ENCODE data around the gene FOXA2. TPM values are rescaled to one million over a fixed set of nuclear protein-coding genes. Genes with fewer than 3 reads are reported as not detected.

The FOXA2 gene
- total RNA-seq (not detected in 2 replicates), polyA plus RNA-seq (not detected in 2 replicates), polyA minus RNA-seq (not detected in 2 replicates), Bru-seq, nascent RNA (not detected), BruChase-seq, experiment 1, labeled RNA remaining after a 6-hour chase (not detected), BruChase-seq, experiment 2, labeled RNA remaining after a 2-hour chase (not detected)
- polyA plus RNA-seq (2011; cell fraction: cytosol; rRNA removed): not detected in 2 replicates
- not detected in 2 replicates for polyA plus RNA-seq (2011; cell fraction: nucleus; rRNA removed)
- polyA plus RNA-seq (2012): not detected in 2 replicates
- not detected for polyA minus RNA-seq (2011; cell fraction: cytosol; rRNA and poly(A)+ RNA removed)
- polyA minus RNA-seq (2011; cell fraction: nucleus; rRNA and poly(A)+ RNA removed): not detected in 2 replicates
- long read RNA-seq: 0 reads

DNA sequence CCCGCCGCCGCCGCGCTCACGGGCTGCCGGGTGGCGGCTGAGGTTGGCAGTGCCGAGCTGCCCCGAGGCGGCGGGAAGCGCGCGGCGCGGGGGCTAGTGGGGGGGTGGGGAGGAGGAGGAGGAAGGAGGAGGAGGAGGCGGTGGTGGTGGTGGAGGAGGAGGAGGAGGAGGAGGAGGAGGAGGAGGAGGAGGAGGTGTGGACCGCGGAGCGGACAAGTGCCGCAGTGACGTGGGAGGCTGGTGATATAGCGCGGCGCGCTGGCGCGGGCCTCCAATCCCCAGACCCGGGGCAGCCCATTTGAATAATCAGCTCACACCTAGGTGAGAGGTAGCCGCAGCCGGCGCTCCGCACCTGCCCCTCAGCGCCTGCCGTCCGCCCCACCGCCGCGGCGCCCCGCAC is at the start of gene FOXA2:
Gene FOXA2, minus strand, starts transcription at position 51 of the 400 bp plus-strand sequence. CDS start 294 bp downstream, outside the sequence.
- no peak for DNase-seq (ENCODE audit: low read depth, low spot score)
- Histone ChIP-seq H3K4me2 (ENCODE audit: insufficient read depth, low read length) (no peak within 1 kb of the TSS), H3K4me3 (replicated peaks in 1 of 3; ENCODE audit: insufficient read depth in 1 of 3, low read depth in 1 of 3, low read length in 3 of 3) (no peak within 1 kb of the TSS), H3K27me3 (ENCODE audit: control insufficient read depth in 2 of 2, insufficient read depth in 2 of 2, low read length in 2 of 2) (peaks cover 72 to 91% of the 10 kb centered on the region in 2 experiments), H3K9ac (replicated peaks; ENCODE audit: extremely low read depth, insufficient read depth, low read length) (no peak within 1 kb of the TSS), H3K4me1 (ENCODE audit: control insufficient read depth, extremely low read depth, insufficient read depth, low read length) (no peaks in the 10 kb centered on the region), H3K27ac (ENCODE audit: insufficient read depth, low read depth, low read length) (no peak within 1 kb of the TSS), H3K9me1 (replicated peaks; ENCODE audit: control insufficient read depth, extremely low read depth, insufficient read depth, low read length) (no peaks in the 10 kb centered on the region), H3K9me3 (replicated peaks; ENCODE audit: control insufficient read depth, insufficient read depth, low read length) (no peaks in the 10 kb centered on the region), H2AFZ (ENCODE audit: low read depth, low read length) (no peak within 1 kb of the TSS), H4K20me1 (replicated peaks; ENCODE audit: control insufficient read depth, extremely low read depth, insufficient read depth, low read length) (no peaks in the 10 kb centered on the region), H3K36me3 (ENCODE audit: control insufficient read depth in 2 of 2, extremely low read depth in 1 of 2, insufficient read depth in 2 of 2, low read length in 2 of 2) (no peaks in the 10 kb centered on the region), H3K79me2 (ENCODE audit: control insufficient read depth, insufficient read depth, low read length) (no peaks in the 10 kb centered on the region)
- intact Hi-C loops (cut with micrococcal nuclease) (no loop called here), dilution Hi-C loops (cut with MboI; ENCODE audit: extremely low pct_ligation_motif_present, low sequenced_read_pairs) (no loop called here)
- POLR2A ChIA-PET: no interaction called here
- TF ChIP-seq JUN (IDR thresholded peaks at IDR 0.05; ENCODE audit: borderline replicate concordance, insufficient read depth, insufficient read length, low read depth) (no peak), GATA2 (IDR thresholded peaks at IDR 0.05; ENCODE audit: insufficient read depth, insufficient read length, low read depth, low read length) (no peak)
- TF ChIP-seq, protein P1, sequence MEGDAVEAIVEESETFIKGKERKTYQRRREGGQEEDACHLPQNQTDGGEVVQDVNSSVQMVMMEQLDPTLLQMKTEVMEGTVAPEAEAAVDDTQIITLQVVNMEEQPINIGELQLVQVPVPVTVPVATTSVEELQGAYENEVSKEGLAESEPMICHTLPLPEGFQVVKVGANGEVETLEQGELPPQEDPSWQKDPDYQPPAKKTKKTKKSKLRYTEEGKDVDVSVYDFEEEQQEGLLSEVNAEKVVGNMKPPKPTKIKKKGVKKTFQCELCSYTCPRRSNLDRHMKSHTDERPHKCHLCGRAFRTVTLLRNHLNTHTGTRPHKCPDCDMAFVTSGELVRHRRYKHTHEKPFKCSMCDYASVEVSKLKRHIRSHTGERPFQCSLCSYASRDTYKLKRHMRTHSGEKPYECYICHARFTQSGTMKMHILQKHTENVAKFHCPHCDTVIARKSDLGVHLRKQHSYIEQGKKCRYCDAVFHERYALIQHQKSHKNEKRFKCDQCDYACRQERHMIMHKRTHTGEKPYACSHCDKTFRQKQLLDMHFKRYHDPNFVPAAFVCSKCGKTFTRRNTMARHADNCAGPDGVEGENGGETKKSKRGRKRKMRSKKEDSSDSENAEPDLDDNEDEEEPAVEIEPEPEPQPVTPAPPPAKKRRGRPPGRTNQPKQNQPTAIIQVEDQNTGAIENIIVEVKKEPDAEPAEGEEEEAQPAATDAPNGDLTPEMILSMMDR (IDR thresholded peaks at IDR 0.05; ENCODE audit: extremely low read depth in 1 of 2, insufficient read depth in 1 of 2, low read depth in 1 of 2, low read length in 2 of 2): no peak
- FAIRE-seq: no peak
- CTCF ChIA-PET: interaction anchor here (0.6 kb wide), 1 partner anchor 661 kb away, joined by 4 read pairs; no protein-coding TSS in a partner anchor
- no TSS peak for BruUV-seq (replicated peaks)

GRCh38 chr20:22630701-22631100 is 46.3 kb upstream of the FOXA2 start:
- H3K9me3 ChIP-seq (replicated peaks; ENCODE audit: control insufficient read depth, insufficient read depth, low read length): no peaks in the 10 kb centered on the region
- DNase-seq (ENCODE audit: low read depth, low spot score) (no peak), FAIRE-seq (no peak)
- no peak overlapping the region for H3K4me2 ChIP-seq (ENCODE audit: insufficient read depth, low read length)
- ChIA-PET POLR2A (no interaction called here), CTCF (interaction anchor here (1.4 to 2.4 kb wide), 2 partner anchors 9 kb away, joined by 5 to 9 read pairs; no protein-coding TSS in a partner anchor)
- no peaks in the 10 kb centered on the region for H4K20me1 ChIP-seq (replicated peaks; ENCODE audit: control insufficient read depth, extremely low read depth, insufficient read depth, low read length)
- no peaks in the 10 kb centered on the region for H3K4me1 ChIP-seq (ENCODE audit: control insufficient read depth, extremely low read depth, insufficient read depth, low read length)
- H3K27me3 ChIP-seq (ENCODE audit: control insufficient read depth in 2 of 2, insufficient read depth in 2 of 2, low read length in 2 of 2): peaks cover 0 to 2% of the 10 kb centered on the region in 2 experiments
- dilution Hi-C loops (cut with MboI; ENCODE audit: extremely low pct_ligation_motif_present, low sequenced_read_pairs) (no loop called here), intact Hi-C loops (cut with micrococcal nuclease) (no loop called here)
- no peaks in the 10 kb centered on the region for H3K79me2 ChIP-seq (ENCODE audit: control insufficient read depth, insufficient read depth, low read length)
- no peak overlapping the region for H3K9ac ChIP-seq (replicated peaks; ENCODE audit: extremely low read depth, insufficient read depth, low read length)
- no TSS peak for BruUV-seq (replicated peaks)
- no peaks in the 10 kb centered on the region for H3K36me3 ChIP-seq (ENCODE audit: control insufficient read depth in 2 of 2, extremely low read depth in 1 of 2, insufficient read depth in 2 of 2, low read length in 2 of 2)
- no peak overlapping the region for H3K27ac ChIP-seq (ENCODE audit: insufficient read depth, low read depth, low read length)
- TF ChIP-seq POLR2AphosphoS5 (IDR thresholded peaks at IDR 0.05; ENCODE audit: insufficient read depth, low read depth, low read length) (no peak), MYC (IDR thresholded peaks at IDR 0.05; ENCODE audit: low read depth, low read length) (no peak), FOS (IDR thresholded peaks at IDR 0.05; ENCODE audit: borderline replicate concordance, insufficient read depth, low read length) (no peak), JUN (IDR thresholded peaks at IDR 0.05; ENCODE audit: borderline replicate concordance, insufficient read depth, insufficient read length, low read depth) (no peak), EZH2 (IDR thresholded peaks at IDR 0.05; ENCODE audit: borderline replicate concordance, low read depth, low read length, severe bottlenecking) (no peak), POLR2A (IDR thresholded peaks at IDR 0.05; ENCODE audit: low read depth, low read length) (no peak), GATA2 (IDR thresholded peaks at IDR 0.05; ENCODE audit: insufficient read depth, insufficient read length, low read depth, low read length) (no peak)
- TF ChIP-seq, protein P2, sequence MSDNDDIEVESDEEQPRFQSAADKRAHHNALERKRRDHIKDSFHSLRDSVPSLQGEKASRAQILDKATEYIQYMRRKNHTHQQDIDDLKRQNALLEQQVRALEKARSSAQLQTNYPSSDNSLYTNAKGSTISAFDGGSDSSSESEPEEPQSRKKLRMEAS (IDR thresholded peaks at IDR 0.05; ENCODE audit: insufficient read depth, insufficient read length): no peak
- TF ChIP-seq, protein P1 (IDR thresholded peaks at IDR 0.05; ENCODE audit: extremely low read depth in 1 of 2, insufficient read depth in 1 of 2, low read depth in 1 of 2, low read length in 2 of 2): no peak
- no peak overlapping the region for H3K4me3 ChIP-seq (replicated peaks in 1 of 3; ENCODE audit: insufficient read depth in 1 of 3, low read depth in 1 of 3, low read length in 3 of 3)
- H2AFZ ChIP-seq (ENCODE audit: low read depth, low read length): no peak overlapping the region
- H3K9me1 ChIP-seq (replicated peaks; ENCODE audit: control insufficient read depth, extremely low read depth, insufficient read depth, low read length): no peaks in the 10 kb centered on the region
